NOMO-1 treated with dmso at 0.1 percent for 144 hours (cell line): ENCODE data around the gene BACH1.
"Not testable (repeated sequence)": the region's sequence is repeated elsewhere in the genome, so short reads cannot be mapped to it uniquely, and the experiment has no call there.

Experiments used
- DNase-seq: peaks from one replicate; lab custom pipeline; 2025; ENCODE audit not compliant: unreplicated experiment; lab: John Stamatoyannopoulos, UW

The BACH1 gene

GRCh38 chr21:29342363-29342957 lies 43.7 kb downstream of the BACH1 start:
- peak; percentile 21 for DNase-seq

GRCh38 chr21:29343519-29343918 lies 44.8 kb downstream of the BACH1 start:
- DNase-seq: no peak

GRCh38 chr21:29346281-29346680 lies 47.6 kb downstream of the BACH1 start:
- DNase-seq: no peak

GRCh38 chr21:29346771-29347170 lies 48.0 kb downstream of the BACH1 start:
- DNase-seq: no peak

- peak; percentile 5 for DNase-seq
Observed at GRCh38 chr21:29347274-29347681, 48.6 kb downstream of the BACH1 start.

- DNase-seq: no peak
Observed at GRCh38 chr21:29349702-29350101, 51.0 kb downstream of the BACH1 start.

GRCh38 chr21:29350246-29350779 lies 51.6 kb downstream of the BACH1 start:
- DNase-seq: no peak

GRCh38 chr21:29351691-29352090 lies 53.0 kb downstream of the BACH1 start:
- no peak for DNase-seq

GRCh38 chr21:29355043-29355710 lies 56.5 kb downstream of the BACH1 start:
- DNase-seq: not testable (repeated sequence)

GRCh38 chr21:29356291-29356690 lies 57.6 kb downstream of the BACH1 start:
- not testable (repeated sequence) for DNase-seq

GRCh38 chr21:29356810-29357209 lies 58.1 kb downstream of the BACH1 start:
- peak; percentile 2 for DNase-seq

- DNase-seq: no peak
Observed at GRCh38 chr21:29359718-29360117, 61.0 kb downstream of the BACH1 start.

- no peak for DNase-seq
Observed at GRCh38 chr21:29360799-29361765, 62.4 kb downstream of the BACH1 start.

GRCh38 chr21:29362758-29363157 lies 64.0 kb downstream of the BACH1 start:
- no peak for DNase-seq

GRCh38 chr21:29365661-29366265 lies 67.0 kb downstream of the BACH1 start:
- no peak for DNase-seq

- DNase-seq: no peak
Observed at GRCh38 chr21:29366532-29366931, 67.8 kb downstream of the BACH1 start.

- DNase-seq: no peak
Observed at GRCh38 chr21:29367335-29367734, 68.6 kb downstream of the BACH1 start.

GRCh38 chr21:29368906-29369305 lies 70.2 kb downstream of the BACH1 start:
- no peak for DNase-seq

GRCh38 chr21:29371464-29371863 lies 72.7 kb downstream of the BACH1 start:
- DNase-seq: no peak

- peak; percentile 40 for DNase-seq
Observed at GRCh38 chr21:29372063-29372802, 73.5 kb downstream of the BACH1 start.
